ENCODE results near the gene RAP2A. TPM values are rescaled to one million over a fixed set of nuclear protein-coding genes. Genes with fewer than 3 reads are reported as not detected.

Gene RAP2A
- total RNA-seq, 1 experiment from 2014 or later, result 48.0 TPM

DNA sequence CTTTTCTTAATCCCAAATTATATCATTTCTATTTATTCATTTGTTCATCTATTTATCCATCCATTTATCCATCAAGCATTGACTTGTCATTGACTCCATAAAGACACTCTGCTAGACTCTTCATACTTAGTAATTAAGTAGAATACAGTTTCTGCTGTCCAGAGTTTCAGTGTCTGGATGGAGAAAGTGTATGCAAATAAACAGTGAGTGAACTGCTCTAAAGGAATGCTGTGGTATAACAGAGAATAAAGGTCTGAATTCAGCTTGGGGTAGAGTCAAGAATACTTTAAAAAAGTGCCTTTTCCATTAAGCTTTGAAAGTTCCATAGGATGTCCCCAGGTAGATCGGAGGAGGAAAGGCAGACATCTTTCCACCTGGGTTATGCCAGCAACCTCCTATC, 51.4 kb downstream of the RAP2A start:
- no peaks in the 10 kb centered on the region for H3K27me3 ChIP-seq (ENCODE audit: control insufficient read depth, insufficient read depth, low read length)
- DNase-seq, result no peak
- H3K4me3 ChIP-seq (ENCODE audit: insufficient read depth, low read depth, low read length), result no peak overlapping the region
- H3K36me3 ChIP-seq (replicated peaks; ENCODE audit: control insufficient read depth, insufficient read depth, low read length), result no peaks in the 10 kb centered on the region

DNA sequence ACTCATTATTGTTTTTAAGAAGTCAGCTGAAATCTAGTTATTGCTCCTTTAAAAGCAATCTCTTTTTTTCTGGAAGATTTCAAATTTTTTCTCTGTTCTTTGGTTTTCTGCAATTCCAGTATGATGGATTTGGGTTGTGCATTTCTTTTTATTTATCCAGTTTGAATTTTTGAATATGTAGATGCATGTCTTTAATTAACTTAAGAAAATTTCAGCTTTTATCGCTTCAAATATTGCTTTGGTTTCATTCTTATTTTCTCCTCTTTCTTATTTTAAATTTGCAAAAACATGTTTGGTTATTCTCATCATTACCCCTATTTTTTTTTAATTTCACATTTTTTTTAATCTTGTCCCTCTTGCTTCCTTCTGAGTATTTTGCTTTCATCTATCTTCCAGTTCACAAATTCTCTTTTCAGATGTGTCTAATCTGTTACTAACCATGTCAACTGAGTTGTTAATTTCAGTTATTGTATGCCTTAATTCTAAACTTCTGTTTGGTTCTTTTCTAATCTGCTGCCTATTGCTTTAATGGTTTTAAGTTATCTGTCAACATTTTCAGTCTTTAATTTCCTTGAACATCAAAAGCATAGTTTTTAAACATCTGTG, 56.8 kb downstream of the RAP2A start:
- Histone ChIP-seq H3K36me3 (replicated peaks; ENCODE audit: control insufficient read depth, insufficient read depth, low read length) (no peaks in the 10 kb centered on the region), H3K27me3 (ENCODE audit: control insufficient read depth, insufficient read depth, low read length) (no peaks in the 10 kb centered on the region), H3K4me3 (ENCODE audit: insufficient read depth, low read depth, low read length) (no peak overlapping the region)
- no peak for DNase-seq

DNA sequence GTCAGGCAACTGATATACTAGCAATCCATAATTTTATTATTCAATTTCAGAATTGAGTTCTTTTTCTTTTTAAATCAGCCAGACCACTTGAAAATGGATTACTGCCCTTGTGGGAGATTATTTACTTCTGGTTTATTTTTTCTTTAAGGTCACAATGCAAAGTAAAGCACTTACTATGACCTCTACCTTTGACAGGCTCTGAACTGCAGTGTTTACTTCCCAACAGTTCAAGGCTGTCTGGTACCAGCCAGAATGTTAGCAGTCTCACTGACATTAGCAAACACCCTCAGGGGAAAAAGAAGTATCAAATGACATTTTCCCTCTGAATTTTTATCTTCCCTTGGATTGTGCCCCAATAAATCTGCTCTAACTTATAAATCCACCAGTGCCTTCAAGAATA, 57.5 kb downstream of the RAP2A start:
- DNase-seq, result no peak
- H3K27me3 ChIP-seq (ENCODE audit: control insufficient read depth, insufficient read depth, low read length), result no peaks in the 10 kb centered on the region
- no peaks in the 10 kb centered on the region for H3K36me3 ChIP-seq (replicated peaks; ENCODE audit: control insufficient read depth, insufficient read depth, low read length)
- H3K4me3 ChIP-seq (ENCODE audit: insufficient read depth, low read depth, low read length), result no peak overlapping the region

DNA sequence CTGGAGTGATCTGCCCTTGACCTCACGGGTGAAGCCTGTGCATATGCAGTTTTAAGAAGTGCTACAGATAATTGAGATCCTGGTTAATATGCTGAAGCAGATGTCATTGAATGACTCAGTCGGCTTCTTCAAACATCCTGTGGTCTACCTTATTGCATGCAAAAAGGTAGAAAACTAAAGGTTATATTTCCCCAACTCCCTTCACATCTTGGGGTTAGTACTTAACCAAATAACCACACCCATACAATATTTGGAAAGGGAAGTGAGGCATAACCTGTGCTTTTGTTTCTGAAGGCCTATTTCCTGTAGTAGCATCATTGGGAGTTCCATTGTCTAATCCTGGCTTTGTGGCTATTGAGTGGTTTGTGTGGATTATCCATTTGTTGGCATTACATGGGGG, 58.3 kb downstream of the RAP2A start:
- Histone ChIP-seq H3K27me3 (ENCODE audit: control insufficient read depth, insufficient read depth, low read length) (no peaks in the 10 kb centered on the region), H3K4me3 (ENCODE audit: insufficient read depth, low read depth, low read length) (no peak overlapping the region), H3K36me3 (replicated peaks; ENCODE audit: control insufficient read depth, insufficient read depth, low read length) (no peaks in the 10 kb centered on the region)
- no peak for DNase-seq

DNA sequence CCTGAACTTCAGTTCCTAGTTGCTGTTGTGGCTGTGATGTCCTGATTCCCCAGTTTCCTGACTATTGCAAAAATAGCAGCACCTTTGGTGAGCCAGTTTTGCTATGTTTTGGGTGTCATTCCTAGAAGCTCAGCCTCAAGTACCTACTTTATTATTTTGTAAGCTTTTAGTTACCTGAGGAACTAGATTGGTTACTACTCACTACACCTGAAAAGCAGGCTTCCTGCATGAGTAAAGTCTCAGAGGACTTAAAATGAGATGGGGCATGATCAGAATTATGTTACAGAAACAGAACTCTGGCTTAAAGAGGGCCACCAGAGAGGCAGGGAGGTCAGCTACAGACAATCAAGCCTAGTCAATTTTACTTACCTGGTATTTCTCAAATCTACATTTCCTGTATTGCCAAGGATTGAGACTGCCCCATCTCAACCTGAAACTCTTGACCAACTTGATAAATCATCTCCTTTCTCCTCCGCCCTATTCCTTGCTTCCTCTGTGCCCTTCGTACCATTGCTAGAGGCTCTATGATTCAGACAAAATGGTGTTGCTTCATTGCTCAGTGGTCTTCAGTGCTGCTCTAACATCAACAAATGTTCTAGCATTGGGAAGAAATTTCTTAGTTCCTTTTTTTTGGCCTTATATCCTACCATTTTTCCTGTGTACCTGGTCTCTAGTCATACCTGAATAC, 58.9 kb downstream of the RAP2A start:
- no peak for DNase-seq
- no peaks in the 10 kb centered on the region for H3K27me3 ChIP-seq (ENCODE audit: control insufficient read depth, insufficient read depth, low read length)
- H3K36me3 ChIP-seq (replicated peaks; ENCODE audit: control insufficient read depth, insufficient read depth, low read length), result no peaks in the 10 kb centered on the region
- no peak overlapping the region for H3K4me3 ChIP-seq (ENCODE audit: insufficient read depth, low read depth, low read length)

DNA sequence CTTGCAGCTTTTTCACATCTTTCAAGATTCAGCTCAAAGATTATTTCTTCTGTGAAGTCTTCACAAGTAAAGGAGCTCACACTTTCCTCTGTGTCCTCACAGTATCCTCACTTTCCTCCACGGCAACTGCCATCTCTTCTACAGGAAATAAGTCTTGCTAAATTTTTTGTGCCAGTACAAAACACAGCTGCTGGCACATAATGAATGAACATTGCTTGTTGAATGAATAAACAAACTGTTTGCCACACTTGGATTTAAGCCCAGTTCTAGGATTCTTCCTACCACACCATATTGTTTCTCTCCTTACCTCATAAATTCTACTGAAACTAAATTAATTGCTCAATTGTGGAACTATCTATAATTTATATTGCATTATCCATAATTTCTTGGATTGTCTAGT, 59.5 kb downstream of the RAP2A start:
- Histone ChIP-seq H3K4me3 (ENCODE audit: insufficient read depth, low read depth, low read length) (no peak overlapping the region), H3K36me3 (replicated peaks; ENCODE audit: control insufficient read depth, insufficient read depth, low read length) (no peaks in the 10 kb centered on the region), H3K27me3 (ENCODE audit: control insufficient read depth, insufficient read depth, low read length) (no peaks in the 10 kb centered on the region)
- no peak for DNase-seq

DNA sequence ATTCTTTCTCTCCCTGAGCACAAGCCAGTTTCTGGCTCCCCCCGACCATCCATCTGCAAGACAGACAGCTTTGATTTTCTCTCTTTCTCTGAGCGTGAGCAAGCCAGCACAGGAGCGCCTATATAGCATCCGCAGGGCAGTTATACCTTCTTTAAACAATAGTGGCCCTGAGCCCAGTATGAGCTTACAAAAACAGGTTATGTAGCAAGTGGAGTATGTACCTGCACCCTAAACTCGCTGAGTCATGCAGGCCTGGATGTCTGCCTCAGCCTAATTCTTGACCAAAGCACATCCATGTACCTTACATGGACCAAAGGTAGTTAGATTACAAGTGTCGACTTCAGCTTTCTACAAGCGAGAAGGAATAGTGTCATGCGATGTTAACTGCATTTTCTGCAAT, 61.7 kb downstream of the RAP2A start:
- H3K4me3 ChIP-seq (ENCODE audit: insufficient read depth, low read depth, low read length), result no peak overlapping the region
- no peaks in the 10 kb centered on the region for H3K36me3 ChIP-seq (replicated peaks; ENCODE audit: control insufficient read depth, insufficient read depth, low read length)
- no peaks in the 10 kb centered on the region for H3K27me3 ChIP-seq (ENCODE audit: control insufficient read depth, insufficient read depth, low read length)
- DNase-seq, result no peak

DNA sequence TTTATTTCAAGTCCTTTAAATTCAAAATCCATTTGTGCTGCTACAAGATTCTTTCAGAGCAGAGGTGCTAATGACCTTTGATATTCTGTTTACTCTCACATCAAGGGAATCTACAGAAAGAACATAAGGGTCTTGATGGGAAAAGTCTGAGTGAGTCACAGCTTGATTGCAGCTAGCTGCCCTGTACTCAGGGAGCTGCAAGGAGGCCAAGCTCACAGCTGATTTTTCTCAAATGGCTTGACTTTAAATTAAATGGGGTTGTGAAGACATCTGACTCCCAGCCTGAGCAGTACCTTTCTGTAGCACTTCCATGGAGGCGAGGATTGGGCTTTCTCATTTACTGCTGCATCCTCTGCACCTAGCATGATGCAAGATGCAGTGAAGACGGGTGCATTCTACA, 62.5 kb downstream of the RAP2A start:
- H3K36me3 ChIP-seq (replicated peaks; ENCODE audit: control insufficient read depth, insufficient read depth, low read length), result no peaks in the 10 kb centered on the region
- DNase-seq, result no peak
- no peaks in the 10 kb centered on the region for H3K27me3 ChIP-seq (ENCODE audit: control insufficient read depth, insufficient read depth, low read length)
- H3K4me3 ChIP-seq (ENCODE audit: insufficient read depth, low read depth, low read length), result no peak overlapping the region

DNA sequence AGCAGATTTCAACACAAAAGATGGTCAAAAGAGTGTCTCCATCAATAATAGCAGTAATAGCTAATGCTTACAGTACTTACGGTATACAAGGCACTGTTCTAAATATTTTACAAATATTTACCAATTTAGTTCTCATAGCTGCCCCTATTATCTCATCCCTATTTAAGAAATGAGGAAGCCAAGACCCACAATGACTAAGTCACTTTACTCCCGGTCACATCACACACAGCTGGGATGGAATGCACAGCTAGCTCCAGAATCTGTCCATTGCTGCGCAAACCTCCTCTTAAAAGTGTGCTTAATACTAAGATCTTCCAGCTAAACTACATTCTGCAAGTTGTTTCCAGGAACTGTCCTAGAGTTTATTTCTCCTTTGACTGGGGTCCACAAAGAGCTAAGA, 63.4 kb downstream of the RAP2A start:
- H3K27me3 ChIP-seq (ENCODE audit: control insufficient read depth, insufficient read depth, low read length), result no peaks in the 10 kb centered on the region
- H3K4me3 ChIP-seq (ENCODE audit: insufficient read depth, low read depth, low read length), result no peak overlapping the region
- DNase-seq, result no peak
- H3K36me3 ChIP-seq (replicated peaks; ENCODE audit: control insufficient read depth, insufficient read depth, low read length), result no peaks in the 10 kb centered on the region

DNA sequence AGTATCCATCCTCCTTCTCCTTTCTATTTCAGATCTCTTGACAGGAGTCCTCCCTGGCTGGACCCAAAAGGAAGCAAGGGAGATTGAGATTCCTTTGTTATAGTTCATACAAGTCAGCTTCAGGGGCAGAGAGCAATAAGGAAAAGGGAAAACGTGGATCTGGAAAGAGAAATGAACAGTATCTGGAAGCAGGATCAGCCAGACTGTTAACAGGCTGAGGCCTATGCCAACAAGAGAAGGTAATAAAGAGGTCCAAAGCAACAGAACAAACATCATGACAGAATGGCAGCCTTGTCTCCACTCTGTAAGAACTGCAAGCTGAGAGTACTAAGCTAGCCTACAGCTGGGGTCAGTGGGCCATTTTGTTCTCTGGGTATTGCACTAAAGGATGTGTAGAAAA, 64.5 kb downstream of the RAP2A start:
- no peaks in the 10 kb centered on the region for H3K36me3 ChIP-seq (replicated peaks; ENCODE audit: control insufficient read depth, insufficient read depth, low read length)
- no peak for DNase-seq
- H3K4me3 ChIP-seq (ENCODE audit: insufficient read depth, low read depth, low read length), result no peak overlapping the region
- no peaks in the 10 kb centered on the region for H3K27me3 ChIP-seq (ENCODE audit: control insufficient read depth, insufficient read depth, low read length)

DNA sequence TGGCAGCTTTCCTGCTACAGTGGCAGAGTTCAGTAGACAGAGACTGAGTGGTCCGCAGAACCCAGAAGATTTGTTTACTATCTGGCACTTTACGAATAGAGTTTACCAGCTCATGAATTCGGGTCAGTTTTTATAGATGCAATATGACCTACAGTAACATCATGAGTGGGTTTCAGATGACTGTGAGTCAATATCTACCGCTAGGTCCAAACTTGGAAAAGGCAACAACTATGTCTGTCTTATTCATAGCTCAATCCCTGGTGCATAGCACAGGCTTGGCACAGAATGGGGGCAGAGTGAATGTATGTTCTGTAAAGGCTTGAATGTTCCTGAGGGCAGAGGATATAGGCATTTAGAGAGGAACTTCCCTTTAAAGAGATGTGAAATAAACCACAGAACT, 65.2 kb downstream of the RAP2A start:
- no peak overlapping the region for H3K4me3 ChIP-seq (ENCODE audit: insufficient read depth, low read depth, low read length)
- H3K36me3 ChIP-seq (replicated peaks; ENCODE audit: control insufficient read depth, insufficient read depth, low read length), result no peaks in the 10 kb centered on the region
- H3K27me3 ChIP-seq (ENCODE audit: control insufficient read depth, insufficient read depth, low read length), result no peaks in the 10 kb centered on the region
- no peak for DNase-seq

DNA sequence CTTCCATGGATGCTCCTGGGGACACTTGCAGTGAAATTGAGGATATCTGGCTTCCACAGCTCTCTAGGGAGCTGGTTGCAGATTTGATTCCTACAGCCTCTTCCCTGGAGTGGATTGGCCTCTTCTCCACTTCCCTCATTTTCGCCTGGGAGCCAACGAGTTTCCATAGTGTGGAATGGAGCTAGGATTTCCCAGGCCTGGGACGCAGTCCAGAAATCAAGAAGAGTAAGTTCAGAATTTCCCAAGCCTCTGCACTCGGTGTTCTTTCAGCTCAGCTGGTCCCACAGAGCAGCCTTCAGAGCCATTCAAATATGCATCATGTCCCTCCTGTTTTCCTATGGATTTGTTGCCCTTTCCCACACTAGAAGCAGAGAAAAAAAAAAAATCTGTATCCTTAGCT, 68.2 kb downstream of the RAP2A start:
- Histone ChIP-seq H3K27me3 (ENCODE audit: control insufficient read depth, insufficient read depth, low read length) (no peaks in the 10 kb centered on the region), H3K4me3 (ENCODE audit: insufficient read depth, low read depth, low read length) (no peak overlapping the region), H3K36me3 (replicated peaks; ENCODE audit: control insufficient read depth, insufficient read depth, low read length) (no peaks in the 10 kb centered on the region)
- no peak for DNase-seq

DNA sequence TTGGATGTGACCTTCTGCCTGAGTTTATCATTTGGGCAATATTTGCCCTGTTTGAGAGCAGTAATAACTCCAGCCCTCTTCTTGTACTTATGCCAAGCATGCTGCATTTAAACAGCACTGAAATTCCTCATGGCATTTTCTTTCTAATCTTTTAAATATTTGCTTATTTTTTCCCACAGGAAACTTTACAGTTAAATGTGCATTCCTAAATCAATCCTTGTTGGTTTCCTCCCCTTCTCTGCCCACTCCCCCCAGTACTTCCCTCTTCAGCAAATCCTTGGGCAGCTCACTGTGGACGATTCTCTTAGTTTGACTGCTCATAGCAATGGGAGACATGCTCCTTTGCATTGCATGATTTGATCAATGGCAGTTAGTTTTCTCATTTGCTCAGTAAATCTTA, 68.7 kb downstream of the RAP2A start:
- Histone ChIP-seq H3K36me3 (replicated peaks; ENCODE audit: control insufficient read depth, insufficient read depth, low read length) (no peaks in the 10 kb centered on the region), H3K27me3 (ENCODE audit: control insufficient read depth, insufficient read depth, low read length) (no peaks in the 10 kb centered on the region), H3K4me3 (ENCODE audit: insufficient read depth, low read depth, low read length) (no peak overlapping the region)
- DNase-seq, result no peak

DNA sequence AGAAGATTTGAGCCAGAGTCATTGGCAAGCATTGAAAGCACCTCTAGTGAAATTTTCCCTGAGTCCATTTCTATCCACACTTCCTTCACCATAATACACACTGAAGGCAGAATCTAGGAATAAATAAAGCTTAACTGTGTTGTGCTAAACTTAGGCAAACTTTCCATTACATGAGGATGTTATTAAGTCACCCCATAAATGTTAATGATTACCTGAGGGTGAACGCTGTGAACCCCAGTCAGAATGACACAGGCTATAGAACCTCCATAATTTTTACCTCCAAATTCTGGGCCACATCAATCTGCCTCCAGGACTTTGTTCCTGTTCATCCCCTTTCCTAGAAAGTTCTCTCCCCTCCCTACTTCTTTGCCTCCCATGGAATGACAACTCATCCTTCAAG, 71.0 kb downstream of the RAP2A start:
- Histone ChIP-seq H3K4me3 (ENCODE audit: insufficient read depth, low read depth, low read length) (no peak overlapping the region), H3K27me3 (ENCODE audit: control insufficient read depth, insufficient read depth, low read length) (no peaks in the 10 kb centered on the region), H3K36me3 (replicated peaks; ENCODE audit: control insufficient read depth, insufficient read depth, low read length) (no peaks in the 10 kb centered on the region)
- no peak for DNase-seq

DNA sequence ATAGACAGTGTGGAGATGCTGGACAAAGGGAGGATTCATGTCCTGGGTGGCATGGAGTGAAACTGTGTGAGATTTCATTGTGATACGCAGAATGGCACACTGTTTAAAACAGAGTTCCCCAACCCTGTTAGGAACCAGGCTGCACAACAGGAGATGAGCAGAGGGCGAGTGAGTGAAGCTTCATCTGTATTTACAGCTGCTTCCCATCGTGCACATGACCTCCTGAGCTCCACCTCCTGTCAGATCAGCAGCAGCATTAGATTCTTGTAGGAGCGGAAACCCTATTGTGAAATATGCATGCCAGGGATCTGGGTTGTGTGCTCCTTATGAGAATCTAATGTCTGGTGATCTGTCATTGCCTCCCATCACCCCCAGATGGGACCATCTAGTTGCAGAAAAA, 72.5 kb downstream of the RAP2A start:
- no peak overlapping the region for H3K4me3 ChIP-seq (ENCODE audit: insufficient read depth, low read depth, low read length)
- DNase-seq, result no peak
- no peaks in the 10 kb centered on the region for H3K27me3 ChIP-seq (ENCODE audit: control insufficient read depth, insufficient read depth, low read length)
- H3K36me3 ChIP-seq (replicated peaks; ENCODE audit: control insufficient read depth, insufficient read depth, low read length), result no peaks in the 10 kb centered on the region

DNA sequence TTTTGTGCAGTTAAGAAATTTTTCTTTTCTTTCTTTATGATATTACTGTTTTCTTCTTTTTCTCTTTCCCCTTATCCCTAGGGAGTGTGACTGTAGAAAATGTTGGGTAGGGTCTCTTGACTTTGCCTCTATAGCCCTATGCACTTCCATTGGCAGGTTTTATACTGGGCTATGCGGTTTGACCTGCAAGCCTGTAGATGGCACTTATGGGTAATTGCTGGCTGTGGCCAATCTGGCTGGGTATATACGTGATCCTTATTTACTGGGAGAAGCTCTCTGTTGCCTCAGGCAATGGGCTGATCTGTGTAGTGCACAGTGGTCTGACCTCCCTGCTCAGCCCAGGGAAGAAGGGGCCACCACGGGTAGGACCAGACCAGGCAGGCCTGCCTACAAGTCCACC, 78.8 kb downstream of the RAP2A start:
- Histone ChIP-seq H3K4me3 (ENCODE audit: insufficient read depth, low read depth, low read length) (no peak overlapping the region), H3K36me3 (replicated peaks; ENCODE audit: control insufficient read depth, insufficient read depth, low read length) (no peaks in the 10 kb centered on the region), H3K27me3 (ENCODE audit: control insufficient read depth, insufficient read depth, low read length) (no peaks in the 10 kb centered on the region)
- DNase-seq, result no peak

All from H7 (cell line).